Gastroesophageal sphincter (tissue), 4 donors: ENCODE data around the gene WDR5. TPM values are rescaled to one million over a fixed set of nuclear protein-coding genes. Genes with fewer than 3 reads are reported as not detected.

Source experiments
- ATAC-seq: fragments of 150-250 bp; one replicate; pipeline ENCODE4 v1.9.1; 2016; ENCODE audit warnings: mild to moderate bottlenecking, moderate library complexity
- H3K27ac ChIP-seq, 4 donors: fragments of 200-600 bp; sonication (generic) in 3 of 4; 1 replicate in 3 of 4; 2 replicates in 1 of 4; pipeline ENCODE4 v1.5.1; 2016 to 2019
- H3K27me3 ChIP-seq: fragments of 200-600 bp; sonication (generic); one replicate; pipeline ENCODE4 v1.5.1; 2019
- H3K36me3 ChIP-seq, 2 donors: fragments of 200-600 bp; sonication (generic); one replicate each; pipeline ENCODE4 v1.5.1; 2019; ENCODE audit warnings: control low read depth in 1 of 2
- H3K4me1 ChIP-seq, 3 donors: fragments of 200-600 bp; sonication (generic); 1 replicate in 2 of 3; 2 replicates in 1 of 3; pipeline ENCODE4 v1.5.1; 2016 to 2019; ENCODE audit warnings: control low read depth in 2 of 3
- H3K4me3 ChIP-seq, 2 donors: fragments of 200-600 bp; sonication (generic); one replicate each; pipeline ENCODE4 v1.5.1; 2019; ENCODE audit warnings: mild to moderate bottlenecking in 1 of 2, moderate library complexity in 1 of 2
- H3K9me3 ChIP-seq, 3 donors: fragments of 200-600 bp; sonication (generic); one replicate each; pipeline ENCODE4 v1.5.1; 2017 to 2019; ENCODE audit warnings: control low read depth in 2 of 3
- EP300 ChIP-seq: sonication (generic); formaldehyde crosslinking; IDR thresholded peaks from one replicate; pipeline ENCODE4 v1.6.1; 2017; ENCODE audit warnings: antibody characterized with exemption, mild to moderate bottlenecking
- POLR2A ChIP-seq, 2 donors: fragments of 450-650 bp; IDR thresholded peaks; one replicate each; pipeline ENCODE4 v1.6.1; 2017; ENCODE audit warnings: antibody characterized with exemption in 2 of 2, mild to moderate bottlenecking in 2 of 2, moderate library complexity in 1 of 2
- POLR2AphosphoS5 ChIP-seq: sonication (generic); formaldehyde crosslinking; IDR thresholded peaks from one replicate; pipeline ENCODE4 v1.6.1; 2017; ENCODE audit warnings: antibody characterized with exemption
- WGBS, 2 donors: methylation state at CpG; one replicate each; pipeline ENCODE4 v1.1.5; 2018; ENCODE audit warnings: low coverage in 1 of 2; 5-methylcytosine and 5-hydroxymethylcytosine counted together
- total RNA-seq, 4 donors: library from RNA; depleted of rRNA; stranded (reverse); fragments of >200 nt; gene quantifications; one replicate each; pipeline ENCODE4 v1.1.0, GENCODE V29; 2016
- TF ChIP-seq, protein P1 (sequence below), 4 experiments: fragments of 200-600 bp in 2 of 4; fragments of 450-650 bp in 2 of 4; sonication (generic) in 1 of 4; IDR thresholded peaks; one replicate each; pipeline ENCODE4 v1.5.1; 2017 to 2019; ENCODE audit warnings: antibody characterized with exemption in 4 of 4, mild to moderate bottlenecking in 2 of 4, moderate library complexity in 2 of 4

The WDR5 gene
- total RNA-seq, 4 donors from 2014 or later: 16.4 to 30.2 (median 24.8) TPM

GRCh38 chr9:134171316-134172197 lies 35.7 kb downstream of the WDR5 start:
- H3K4me1 ChIP-seq: peaks cover 0 to 22% (median 0%) of the 10 kb centered on the region in 3 donors
- H3K27ac ChIP-seq: peak overlapping the region in 2 of 4 donors; percentile 8 to 37
- no peak overlapping the region for H3K4me3 ChIP-seq
- ATAC-seq: peak; percentile 11
- H3K9me3 ChIP-seq: no peaks in the 10 kb centered on the region
- peaks cover 42% of the 10 kb centered on the region for H3K27me3 ChIP-seq
- no peaks in the 10 kb centered on the region for H3K36me3 ChIP-seq
- WGBS, 2 donors: 63 to 64% methylated on average over 10 to 13 of the region's 23 CpGs
- TF ChIP-seq POLR2A (IDR thresholded peaks at IDR 0.05) (no peak), POLR2AphosphoS5 (no peak), EP300 (no peak)
- TF ChIP-seq, protein P1, sequence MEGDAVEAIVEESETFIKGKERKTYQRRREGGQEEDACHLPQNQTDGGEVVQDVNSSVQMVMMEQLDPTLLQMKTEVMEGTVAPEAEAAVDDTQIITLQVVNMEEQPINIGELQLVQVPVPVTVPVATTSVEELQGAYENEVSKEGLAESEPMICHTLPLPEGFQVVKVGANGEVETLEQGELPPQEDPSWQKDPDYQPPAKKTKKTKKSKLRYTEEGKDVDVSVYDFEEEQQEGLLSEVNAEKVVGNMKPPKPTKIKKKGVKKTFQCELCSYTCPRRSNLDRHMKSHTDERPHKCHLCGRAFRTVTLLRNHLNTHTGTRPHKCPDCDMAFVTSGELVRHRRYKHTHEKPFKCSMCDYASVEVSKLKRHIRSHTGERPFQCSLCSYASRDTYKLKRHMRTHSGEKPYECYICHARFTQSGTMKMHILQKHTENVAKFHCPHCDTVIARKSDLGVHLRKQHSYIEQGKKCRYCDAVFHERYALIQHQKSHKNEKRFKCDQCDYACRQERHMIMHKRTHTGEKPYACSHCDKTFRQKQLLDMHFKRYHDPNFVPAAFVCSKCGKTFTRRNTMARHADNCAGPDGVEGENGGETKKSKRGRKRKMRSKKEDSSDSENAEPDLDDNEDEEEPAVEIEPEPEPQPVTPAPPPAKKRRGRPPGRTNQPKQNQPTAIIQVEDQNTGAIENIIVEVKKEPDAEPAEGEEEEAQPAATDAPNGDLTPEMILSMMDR (IDR thresholded peaks at IDR 0.05): no peak

DNA sequence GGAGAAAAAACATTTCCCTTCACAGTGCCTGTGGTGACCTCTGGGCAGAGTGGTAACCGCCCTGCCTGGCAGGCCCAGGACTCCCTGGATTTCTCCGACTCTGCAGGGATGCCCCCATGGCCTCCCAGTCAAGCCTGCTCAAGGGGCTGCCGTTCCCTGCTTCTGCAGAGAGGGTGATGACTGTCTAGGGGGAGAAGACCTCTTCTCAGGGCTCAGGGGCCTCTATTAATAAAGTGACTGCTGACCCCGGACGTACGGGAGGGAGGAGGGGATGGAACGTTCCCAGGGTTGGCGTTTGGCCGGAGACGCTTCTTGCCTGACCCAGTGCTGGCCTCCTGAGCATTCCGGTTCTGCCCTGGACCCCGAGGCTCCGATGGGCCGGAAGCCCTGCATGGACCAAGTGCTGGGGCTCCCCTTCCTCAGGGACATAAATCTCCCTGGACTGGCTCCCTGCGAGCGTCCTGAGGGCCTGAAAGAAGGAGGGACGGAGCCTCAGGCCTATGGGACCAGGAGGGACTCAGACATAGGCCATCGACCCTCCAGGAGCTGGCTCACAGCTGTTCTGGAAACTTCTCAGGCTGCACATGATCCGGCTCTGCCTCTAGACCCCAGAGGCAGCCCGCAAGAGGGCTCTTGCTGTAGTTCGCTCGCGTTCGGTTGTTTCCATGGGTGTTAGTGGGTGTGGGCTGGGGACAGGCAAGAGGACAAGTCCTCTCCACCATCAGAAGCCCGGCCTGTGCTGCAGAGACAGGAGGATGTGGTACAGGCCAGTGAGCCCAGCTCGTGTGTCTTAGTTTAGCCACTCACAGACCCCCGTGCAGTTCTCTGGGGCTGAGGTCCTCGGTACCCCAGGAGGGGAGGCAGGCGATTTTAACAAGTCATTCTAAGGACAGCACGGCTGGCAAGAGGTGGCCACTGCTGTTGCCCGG lies 36.6 kb downstream of the WDR5 start:
- no peak overlapping the region for H3K4me3 ChIP-seq
- no peak for TF ChIP-seq POLR2A (IDR thresholded peaks at IDR 0.05)
- TF ChIP-seq, protein P1 (IDR thresholded peaks at IDR 0.05): no peak
- peak; percentile 24 for TF ChIP-seq POLR2AphosphoS5
- no peak for TF ChIP-seq EP300
- no peaks in the 10 kb centered on the region for H3K9me3 ChIP-seq
- peak overlapping the region in 3 of 4 donors; percentile 8 to 37 (median 31) for H3K27ac ChIP-seq
- ATAC-seq: peak; percentile 1
- no peaks in the 10 kb centered on the region for H3K36me3 ChIP-seq
- H3K27me3 ChIP-seq: peaks cover 43% of the 10 kb centered on the region
- H3K4me1 ChIP-seq: peaks cover 0 to 23% (median 0%) of the 10 kb centered on the region in 3 donors
- 96% methylated on average over 5 of the region's 31 CpGs; no CpG with 5 or more reads in 1 of the 2 donors for WGBS, 2 donors

DNA sequence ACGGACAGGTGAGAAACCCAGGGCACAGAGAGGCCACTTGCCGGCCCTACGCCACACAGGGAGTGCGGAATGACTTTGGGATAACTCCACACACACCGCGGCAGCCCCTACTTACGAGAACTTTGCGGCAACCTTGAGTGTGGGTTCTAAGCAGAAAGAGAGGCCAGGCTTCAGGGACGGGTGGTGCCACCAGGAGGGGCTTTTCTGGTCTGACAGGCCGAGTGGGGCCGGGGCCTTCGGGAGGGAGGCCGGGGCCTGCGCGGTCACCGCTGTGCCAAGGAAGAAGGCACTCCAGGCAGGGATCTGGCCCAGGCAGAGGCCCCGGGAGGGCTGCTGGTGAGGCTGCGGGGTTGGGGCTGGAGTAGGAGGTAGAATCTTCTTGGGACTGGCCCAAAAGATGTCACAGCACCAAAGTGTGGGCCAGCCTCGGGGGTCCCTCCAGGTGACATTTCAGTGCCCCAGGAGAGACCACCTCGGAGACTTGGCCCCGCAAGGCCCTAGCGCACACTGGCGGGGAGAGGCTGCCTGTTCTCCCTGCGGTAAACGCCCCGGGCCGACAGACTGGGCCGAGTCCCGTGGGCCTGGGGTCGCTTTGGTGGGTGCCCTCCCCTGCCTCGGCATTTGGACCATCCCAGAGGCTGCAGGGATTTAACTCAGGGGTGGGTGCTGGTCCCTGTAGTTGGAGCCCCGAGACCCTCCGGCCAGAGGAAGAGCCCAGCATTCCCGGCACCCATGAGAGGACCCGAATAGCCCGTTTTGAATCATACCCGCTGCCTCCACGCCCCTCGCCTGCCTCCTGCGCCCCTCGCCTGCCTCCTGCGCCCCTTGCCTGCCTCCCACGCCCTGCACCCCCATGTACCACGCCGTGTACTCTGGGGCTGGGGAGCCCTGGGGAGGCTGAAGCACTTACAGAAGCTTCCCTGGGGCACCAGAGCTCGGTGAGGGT lies 37.5 kb downstream of the WDR5 start:
- Histone ChIP-seq H3K9me3 (no peaks in the 10 kb centered on the region), H3K27me3 (peaks cover 45% of the 10 kb centered on the region), H3K4me3 (no peak overlapping the region), H3K27ac (no peak overlapping the region), H3K36me3 (no peaks in the 10 kb centered on the region), H3K4me1 (peaks cover 0 to 27% (median 0%) of the 10 kb centered on the region in 3 donors)
- no peak for ATAC-seq
- whole genome bisulfite sequencing, 2 donors: 91 to 100% methylated on average over 1 to 6 of the region's 46 CpGs
- TF ChIP-seq, protein P1 (IDR thresholded peaks at IDR 0.05): no peak
- no peak for TF ChIP-seq EP300
- no peak for TF ChIP-seq POLR2A (IDR thresholded peaks at IDR 0.05)
- TF ChIP-seq POLR2AphosphoS5: no peak

GRCh38 chr9:134174073-134174449 lies 38.2 kb downstream of the WDR5 start:
- no peak for ATAC-seq
- WGBS, 2 donors: 39% methylated on average over 3 of the region's 9 CpGs; no CpG with 5 or more reads in 1 of the 2 donors
- H3K9me3 ChIP-seq: no peaks in the 10 kb centered on the region

More at GRCh38 chr9:134174073-134174449, 38.2 kb downstream of the WDR5 start:
- Histone ChIP-seq H3K27ac (no peak overlapping the region), H3K4me1 (peaks cover 0 to 32% (median 0%) of the 10 kb centered on the region in 3 donors), H3K27me3 (peaks cover 50% of the 10 kb centered on the region), H3K4me3 (no peak overlapping the region), H3K36me3 (no peaks in the 10 kb centered on the region)
- TF ChIP-seq, protein P1 (IDR thresholded peaks at IDR 0.05): no peak
- no peak for TF ChIP-seq POLR2A (IDR thresholded peaks at IDR 0.05)
- no peak for TF ChIP-seq EP300
- no peak for TF ChIP-seq POLR2AphosphoS5
